Natural killer cell treated with Interleukin-12 subunit alpha and Interleukin-12 subunit beta and Interleukin-15 and Interleukin-18, amount 100 ng/mL, for 72 hours (primary cell): ENCODE measurements around the gene PFKP. TPM values are rescaled to one million over a fixed set of nuclear protein-coding genes. Genes with fewer than 3 reads are reported as not detected.
"Not testable (repeated sequence)": the region's sequence is repeated elsewhere in the genome, so short reads cannot be mapped to it uniquely, and the experiment has no call there.

Experiments
- ATAC-seq, 2 donors: fragments of 150-1000 bp; cut with Tn5 transposase in 1 of 2; sonication (Bioruptor Pico), chemical (Tn5 transposase) in 1 of 2; 2 replicates each; pipeline ENCODE4 v1.10.0; 2021
- DNase-seq: peaks from one replicate; pipeline ENCODE4 v3.0.0; 2022; ENCODE audit warnings: low spot score
- H3K27ac Mint-ChIP-seq, 2 donors: 1 replicate in 1 of 2; 2 replicates in 1 of 2; pipeline ENCODE4 v1.8.0; 2022; ENCODE audit warnings: mixed read lengths in 2 of 2, mild to moderate bottlenecking in 1 of 2, moderate library complexity in 1 of 2
- H3K27me3 Mint-ChIP-seq, 2 donors: 1 replicate in 1 of 2; 2 replicates in 1 of 2; pipeline ENCODE4 v1.8.0; 2022; ENCODE audit warnings: mixed read lengths in 2 of 2
- H3K36me3 Mint-ChIP-seq: one replicate; pipeline ENCODE4 v1.8.0; 2022; ENCODE audit warnings: mixed read lengths
- H3K4me1 Mint-ChIP-seq, 2 donors: 1 replicate in 1 of 2; 2 replicates in 1 of 2; pipeline ENCODE4 v1.8.0; 2022; ENCODE audit warnings: low read depth in 2 of 2, mixed read lengths in 2 of 2, mild to moderate bottlenecking in 1 of 2
- H3K4me3 Mint-ChIP-seq: one replicate; pipeline ENCODE4 v1.8.0; 2022; ENCODE audit warnings: mixed read lengths
- H3K9me3 Mint-ChIP-seq: 2 replicates; pipeline ENCODE4 v1.8.0; 2022; ENCODE audit warnings: mixed read lengths
- total RNA-seq, 2 donors: library from RNA; stranded (reverse); gene quantifications; one replicate each; pipeline ENCODE4 v1.2.3, GENCODE V29; 2022

PFKP gene
- total RNA-seq, 2 donors from 2014 or later: 199 to 239 TPM

- Mint-ChIP-seq H3K4me1 (peaks cover 4 to 9% of the 10 kb centered on the region in 2 donors), H3K9me3 (no peaks in the 10 kb centered on the region), H3K27me3 (no peaks in the 10 kb centered on the region), H3K27ac (no peak overlapping the region), H3K36me3 (peaks cover 30% of the 10 kb centered on the region), H3K4me3 (no peak overlapping the region)
- DNase-seq (no peak), ATAC-seq (no peak)
Measured at GRCh38 chr10:3150366-3150765, 83.0 kb downstream of the PFKP start.

- Mint-ChIP-seq H3K9me3 (no peaks in the 10 kb centered on the region), H3K4me3 (no peak overlapping the region), H3K27me3 (no peaks in the 10 kb centered on the region), H3K4me1 (peaks cover 4 to 9% of the 10 kb centered on the region in 2 donors), H3K27ac (no peak overlapping the region), H3K36me3 (peaks cover 34% of the 10 kb centered on the region)
- no peak for ATAC-seq
- no peak for DNase-seq
Measured at GRCh38 chr10:3150961-3151360, 83.6 kb downstream of the PFKP start.

- no peak for DNase-seq
- peak; percentile 12 to 26 for ATAC-seq
- Mint-ChIP-seq H3K4me1 (peaks cover 4 to 9% of the 10 kb centered on the region in 2 donors), H3K4me3 (no peak overlapping the region), H3K27ac (no peak overlapping the region), H3K9me3 (no peaks in the 10 kb centered on the region), H3K27me3 (no peaks in the 10 kb centered on the region), H3K36me3 (peaks cover 34% of the 10 kb centered on the region)
Measured at GRCh38 chr10:3151889-3152565, 84.7 kb downstream of the PFKP start.

- H3K4me3 Mint-ChIP-seq: no peak overlapping the region
- DNase-seq: no peak
- H3K4me1 Mint-ChIP-seq: peaks cover 4 to 9% of the 10 kb centered on the region in 2 donors
- no peaks in the 10 kb centered on the region for H3K9me3 Mint-ChIP-seq
- no peaks in the 10 kb centered on the region for H3K27me3 Mint-ChIP-seq
- peak in 1 of 2 donors; percentile 63 for ATAC-seq
- peaks cover 34% of the 10 kb centered on the region for H3K36me3 Mint-ChIP-seq
- no peak overlapping the region for H3K27ac Mint-ChIP-seq
Measured at GRCh38 chr10:3152566-3152935, 85.2 kb downstream of the PFKP start.

- Mint-ChIP-seq H3K27ac (no peak overlapping the region), H3K27me3 (no peaks in the 10 kb centered on the region), H3K4me1 (peaks cover 4 to 9% of the 10 kb centered on the region in 2 donors), H3K36me3 (peaks cover 46% of the 10 kb centered on the region), H3K9me3 (no peaks in the 10 kb centered on the region), H3K4me3 (no peak overlapping the region)
- DNase-seq (no peak), ATAC-seq (no peak)
Measured at GRCh38 chr10:3154666-3155065, 87.3 kb downstream of the PFKP start.

GRCh38 chr10:3159152-3159551 is 91.8 kb downstream of the PFKP start:
- no peak overlapping the region for H3K4me3 Mint-ChIP-seq
- no peaks in the 10 kb centered on the region for H3K9me3 Mint-ChIP-seq
- ATAC-seq (no peak), DNase-seq (no peak)
- H3K27me3 Mint-ChIP-seq: no peaks in the 10 kb centered on the region
- H3K4me1 Mint-ChIP-seq: peaks cover 0 to 4% of the 10 kb centered on the region in 2 donors
- H3K27ac Mint-ChIP-seq: no peak overlapping the region
- H3K36me3 Mint-ChIP-seq: peaks cover 37% of the 10 kb centered on the region

GRCh38 chr10:3162533-3162932 is 95.2 kb downstream of the PFKP start:
- Mint-ChIP-seq H3K4me1 (no peaks in the 10 kb centered on the region), H3K27me3 (no peaks in the 10 kb centered on the region), H3K9me3 (no peaks in the 10 kb centered on the region), H3K4me3 (no peak overlapping the region), H3K27ac (no peak overlapping the region), H3K36me3 (peaks cover 44% of the 10 kb centered on the region)
- ATAC-seq: peak in 1 of 2 donors; percentile 45
- no peak for DNase-seq

GRCh38 chr10:3163879-3164278 is 96.5 kb downstream of the PFKP start:
- H3K36me3 Mint-ChIP-seq: peaks cover 34% of the 10 kb centered on the region

GRCh38 chr10:3165196-3165595 is 97.8 kb downstream of the PFKP start:
- Mint-ChIP-seq H3K36me3 (peaks cover 29% of the 10 kb centered on the region), H3K9me3 (no peaks in the 10 kb centered on the region), H3K27ac (no peak overlapping the region)

More at GRCh38 chr10:3163879-3164278, 96.5 kb downstream of the PFKP start:
- no peaks in the 10 kb centered on the region for H3K4me1 Mint-ChIP-seq
- H3K27ac Mint-ChIP-seq: no peak overlapping the region
- DNase-seq: no peak
- no peaks in the 10 kb centered on the region for H3K27me3 Mint-ChIP-seq
- ATAC-seq: no peak
- H3K9me3 Mint-ChIP-seq: no peaks in the 10 kb centered on the region
- H3K4me3 Mint-ChIP-seq: no peak overlapping the region

GRCh38 chr10:3166496-3167290 is 99.3 kb downstream of the PFKP start:
- no peak for DNase-seq
- Mint-ChIP-seq H3K9me3 (no peaks in the 10 kb centered on the region), H3K27me3 (no peaks in the 10 kb centered on the region), H3K27ac (no peak overlapping the region), H3K4me1 (peaks cover 5 to 9% of the 10 kb centered on the region in 2 donors), H3K36me3 (peaks cover 29% of the 10 kb centered on the region), H3K4me3 (no peak overlapping the region)
- ATAC-seq: no peak

More at GRCh38 chr10:3165196-3165595, 97.8 kb downstream of the PFKP start:
- no peaks in the 10 kb centered on the region for H3K27me3 Mint-ChIP-seq
- H3K4me3 Mint-ChIP-seq: no peak overlapping the region
- no peak for DNase-seq
- H3K4me1 Mint-ChIP-seq: peaks cover 4 to 5% of the 10 kb centered on the region in 2 donors
- no peak for ATAC-seq

GRCh38 chr10:3167611-3168330 is 100.4 kb downstream of the PFKP start:
- Mint-ChIP-seq H3K4me3 (no peak overlapping the region), H3K27me3 (no peaks in the 10 kb centered on the region), H3K4me1 (peaks cover 6 to 9% of the 10 kb centered on the region in 2 donors), H3K27ac (no peak overlapping the region), H3K9me3 (no peaks in the 10 kb centered on the region), H3K36me3 (peaks cover 29% of the 10 kb centered on the region)
- DNase-seq (no peak), ATAC-seq (no peak)

GRCh38 chr10:3169271-3169670 is 101.9 kb downstream of the PFKP start:
- ATAC-seq: no peak
- Mint-ChIP-seq H3K36me3 (peaks cover 29% of the 10 kb centered on the region), H3K27ac (peak overlapping the region; percentile 9 to 31)

GRCh38 chr10:3169673-3170072 is 102.3 kb downstream of the PFKP start:
- Mint-ChIP-seq H3K27ac (peak overlapping the region; percentile 9 to 31), H3K4me3 (no peak overlapping the region), H3K4me1 (peaks cover 11 to 19% of the 10 kb centered on the region in 2 donors), H3K27me3 (no peaks in the 10 kb centered on the region), H3K36me3 (peaks cover 29% of the 10 kb centered on the region), H3K9me3 (no peaks in the 10 kb centered on the region)
- DNase-seq (no peak), ATAC-seq (no peak)

More at GRCh38 chr10:3169271-3169670, 101.9 kb downstream of the PFKP start:
- no peak for DNase-seq
- peaks cover 11 to 18% of the 10 kb centered on the region in 2 donors for H3K4me1 Mint-ChIP-seq
- no peaks in the 10 kb centered on the region for H3K9me3 Mint-ChIP-seq
- no peaks in the 10 kb centered on the region for H3K27me3 Mint-ChIP-seq
- no peak overlapping the region for H3K4me3 Mint-ChIP-seq

GRCh38 chr10:3171488-3171887 is 104.1 kb downstream of the PFKP start:
- not testable (repeated sequence) for DNase-seq, H3K27me3 Mint-ChIP-seq, H3K9me3 Mint-ChIP-seq, ATAC-seq
- H3K27ac Mint-ChIP-seq: peak overlapping the region; percentile 64 to 82
- H3K36me3 Mint-ChIP-seq: peaks cover 12% of the 10 kb centered on the region
- peak overlapping the region; percentile 77 for H3K4me3 Mint-ChIP-seq
- peaks cover 11 to 19% of the 10 kb centered on the region in 2 donors for H3K4me1 Mint-ChIP-seq
